HL-60 (cell line): ENCODE data around the gene OSTF1.
A peak's percentile ranks its signal among the peaks of the same experiment; 100 is the strongest.

Experiments
- DNase-seq, 2 experiments: peaks; one replicate each; pipeline ENCODE4 v3.0.0-alpha.2; 2010 to 2020; ENCODE audit warnings: low read depth in 1 of 2, low spot score in 1 of 2
- H3K27ac ChIP-seq: fragments of 250-450 bp; sonication (Bioruptor Pico); replicated peaks from 2 replicates; pipeline ENCODE4 v1.5.1; 2020; ENCODE audit warnings: mild to moderate bottlenecking, moderate library complexity
- H3K27me3 ChIP-seq: fragments of 250-450 bp; sonication (Bioruptor Pico); 2 replicates; pipeline ENCODE4 v1.5.1; 2021; ENCODE audit warnings: mild to moderate bottlenecking, moderate library complexity; ENCODE audit not compliant: insufficient read depth, poor library complexity, severe bottlenecking
- H3K4me3 ChIP-seq: replicated peaks from 2 replicates; pipeline ENCODE4 v1.5.1; 2011; ENCODE audit warnings: mild to moderate bottlenecking, control low read depth, low read length; ENCODE audit not compliant: insufficient read depth
- CTCF ChIP-seq: IDR thresholded peaks from one replicate; pipeline ENCODE4 v1.5.1; 2011; ENCODE audit warnings: low read length, control low read depth, inconsistent platforms; ENCODE audit not compliant: insufficient read depth
- GABPA ChIP-seq: IDR thresholded peaks from 2 replicates; pipeline ENCODE4 v1.6.1; 2012; ENCODE audit warnings: low read depth
- POLR2AphosphoS5 ChIP-seq: IDR thresholded peaks from 2 replicates; pipeline ENCODE4 v1.6.1; 2012; ENCODE audit warnings: low read depth
- SPI1 ChIP-seq: IDR thresholded peaks from 2 replicates; pipeline ENCODE4 v1.6.1; 2012; ENCODE audit warnings: low read depth, mild to moderate bottlenecking, borderline replicate concordance
- TF ChIP-seq, protein P1 (sequence below): IDR thresholded peaks from 2 replicates; pipeline ENCODE4 v1.6.1; 2012; ENCODE audit warnings: low read depth; ENCODE audit not compliant: insufficient replicate concordance

Gene OSTF1

DNA sequence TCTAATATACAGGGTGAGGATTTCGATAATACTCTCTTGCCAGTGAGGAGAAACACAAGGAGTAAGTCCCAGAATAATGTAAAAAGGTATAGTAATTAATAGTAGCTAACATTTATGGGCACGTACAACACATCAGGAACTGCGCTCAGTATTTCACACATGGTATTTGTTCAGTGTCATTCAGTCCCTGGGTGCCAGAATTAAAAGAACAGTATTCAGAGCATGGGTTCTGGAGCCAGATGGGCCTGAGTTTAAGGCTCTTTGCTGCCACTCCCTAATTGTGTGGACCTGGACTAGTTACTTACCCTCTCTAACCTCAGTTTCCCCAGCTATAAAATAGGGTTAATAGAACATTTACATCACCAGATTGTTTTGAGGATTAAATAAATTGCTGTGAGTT, 16.3 kb downstream of the OSTF1 start:
- TF ChIP-seq CTCF = no peak
- TF ChIP-seq SPI1 = no peak
- no peak for TF ChIP-seq GABPA
- TF ChIP-seq, protein P1, sequence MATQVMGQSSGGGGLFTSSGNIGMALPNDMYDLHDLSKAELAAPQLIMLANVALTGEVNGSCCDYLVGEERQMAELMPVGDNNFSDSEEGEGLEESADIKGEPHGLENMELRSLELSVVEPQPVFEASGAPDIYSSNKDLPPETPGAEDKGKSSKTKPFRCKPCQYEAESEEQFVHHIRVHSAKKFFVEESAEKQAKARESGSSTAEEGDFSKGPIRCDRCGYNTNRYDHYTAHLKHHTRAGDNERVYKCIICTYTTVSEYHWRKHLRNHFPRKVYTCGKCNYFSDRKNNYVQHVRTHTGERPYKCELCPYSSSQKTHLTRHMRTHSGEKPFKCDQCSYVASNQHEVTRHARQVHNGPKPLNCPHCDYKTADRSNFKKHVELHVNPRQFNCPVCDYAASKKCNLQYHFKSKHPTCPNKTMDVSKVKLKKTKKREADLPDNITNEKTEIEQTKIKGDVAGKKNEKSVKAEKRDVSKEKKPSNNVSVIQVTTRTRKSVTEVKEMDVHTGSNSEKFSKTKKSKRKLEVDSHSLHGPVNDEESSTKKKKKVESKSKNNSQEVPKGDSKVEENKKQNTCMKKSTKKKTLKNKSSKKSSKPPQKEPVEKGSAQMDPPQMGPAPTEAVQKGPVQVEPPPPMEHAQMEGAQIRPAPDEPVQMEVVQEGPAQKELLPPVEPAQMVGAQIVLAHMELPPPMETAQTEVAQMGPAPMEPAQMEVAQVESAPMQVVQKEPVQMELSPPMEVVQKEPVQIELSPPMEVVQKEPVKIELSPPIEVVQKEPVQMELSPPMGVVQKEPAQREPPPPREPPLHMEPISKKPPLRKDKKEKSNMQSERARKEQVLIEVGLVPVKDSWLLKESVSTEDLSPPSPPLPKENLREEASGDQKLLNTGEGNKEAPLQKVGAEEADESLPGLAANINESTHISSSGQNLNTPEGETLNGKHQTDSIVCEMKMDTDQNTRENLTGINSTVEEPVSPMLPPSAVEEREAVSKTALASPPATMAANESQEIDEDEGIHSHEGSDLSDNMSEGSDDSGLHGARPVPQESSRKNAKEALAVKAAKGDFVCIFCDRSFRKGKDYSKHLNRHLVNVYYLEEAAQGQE = no peak
- DNase-seq = no peak
- no peak overlapping the region for H3K4me3 ChIP-seq
- H3K27ac ChIP-seq = no peak overlapping the region
- no peaks in the 10 kb centered on the region for H3K27me3 ChIP-seq

DNA sequence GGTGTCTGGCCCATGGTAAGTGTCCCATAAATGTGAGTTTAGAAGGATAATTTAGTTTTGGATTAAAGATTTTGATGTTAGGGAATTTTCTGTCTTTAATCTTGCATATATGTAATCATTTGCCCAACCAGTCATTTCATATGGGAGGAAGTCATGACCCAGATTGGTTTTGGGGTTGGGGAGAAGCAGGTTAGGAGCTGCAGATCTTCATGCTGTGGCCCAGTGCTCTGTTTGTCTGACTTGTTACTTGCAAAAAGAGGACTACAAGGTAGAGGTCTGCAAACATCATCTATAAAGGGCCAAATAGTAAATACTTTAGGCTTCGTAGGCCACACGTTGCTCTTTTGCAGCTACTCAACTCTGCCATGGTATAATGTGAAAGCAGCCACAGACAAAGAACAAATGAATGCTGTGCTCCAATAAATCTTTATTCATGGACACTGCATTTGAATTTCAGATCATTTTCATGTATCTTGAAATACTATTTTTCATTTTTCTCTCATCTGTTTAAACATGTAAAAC, 16.8 kb downstream of the OSTF1 start:
- DNase-seq = no peak
- H3K27ac ChIP-seq = no peak overlapping the region
- TF ChIP-seq POLR2AphosphoS5 (no peak), GABPA (no peak), CTCF (no peak), SPI1 (no peak)
- TF ChIP-seq, protein P1 = no peak
- no peak overlapping the region for H3K4me3 ChIP-seq
- no peaks in the 10 kb centered on the region for H3K27me3 ChIP-seq

DNA sequence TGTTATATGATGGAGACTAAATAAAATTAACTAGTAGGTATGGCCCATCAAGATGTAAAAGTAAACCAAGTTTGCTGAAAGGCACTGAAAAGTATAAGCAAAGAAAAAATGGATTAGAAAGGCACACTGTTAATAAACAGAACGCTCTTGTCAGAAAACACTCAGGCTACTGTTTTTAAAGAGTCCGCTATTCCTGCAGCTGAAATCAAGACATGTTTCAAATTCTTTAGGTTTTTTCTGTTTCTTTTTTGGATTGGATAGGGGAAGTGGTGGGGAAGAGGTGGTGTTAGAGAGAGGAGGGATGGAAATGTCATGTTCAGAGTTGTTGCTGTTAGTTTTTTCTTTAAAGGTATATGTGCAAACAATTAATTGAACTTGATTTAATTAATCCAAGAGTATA, 17.5 kb downstream of the OSTF1 start:
- Histone ChIP-seq H3K27me3 (no peaks in the 10 kb centered on the region), H3K4me3 (no peak overlapping the region), H3K27ac (no peak overlapping the region)
- TF ChIP-seq POLR2AphosphoS5 (no peak), SPI1 (peak; percentile 20; the same call in 1 of the 2 replicates), CTCF (no peak)
- DNase-seq = no peak

GRCh38 chr9:75106857-75107256, 18.5 kb downstream of the OSTF1 start:
- no peak overlapping the region for H3K4me3 ChIP-seq
- no peak for DNase-seq
- H3K27me3 ChIP-seq = no peaks in the 10 kb centered on the region
- no peak for TF ChIP-seq POLR2AphosphoS5
- TF ChIP-seq, protein P1 = no peak
- no peak overlapping the region for H3K27ac ChIP-seq
